ENCODE results near the gene NOM1.

DNA sequence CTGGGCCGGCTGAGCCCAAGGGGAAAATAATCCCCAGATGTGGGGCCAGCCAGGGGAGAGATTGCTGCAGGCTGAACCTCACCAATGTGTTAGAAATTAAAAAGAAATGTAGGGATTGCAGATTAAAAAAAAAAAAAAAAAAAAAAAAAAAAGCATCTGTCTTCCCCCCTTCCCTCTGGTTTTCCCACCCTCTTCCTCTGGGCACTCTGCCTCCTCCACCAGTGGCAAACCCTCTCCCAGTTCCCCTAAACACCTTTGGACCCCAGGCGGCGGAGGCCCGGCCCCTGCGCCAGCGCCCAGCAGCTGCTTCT lies 53.9 kb downstream of the NOM1 start:
- TF ChIP-seq EZH2phosphoT487 (IDR thresholded peaks at IDR 0.05; ENCODE audit: unreplicated experiment) (no peak), EZH2 (IDR thresholded peaks at IDR 0.05; ENCODE audit: low read depth, unreplicated experiment) (no peak), POLR2AphosphoS5 (IDR thresholded peaks at IDR 0.05; ENCODE audit: low read depth) (no peak)
- TF ChIP-seq, protein P1, sequence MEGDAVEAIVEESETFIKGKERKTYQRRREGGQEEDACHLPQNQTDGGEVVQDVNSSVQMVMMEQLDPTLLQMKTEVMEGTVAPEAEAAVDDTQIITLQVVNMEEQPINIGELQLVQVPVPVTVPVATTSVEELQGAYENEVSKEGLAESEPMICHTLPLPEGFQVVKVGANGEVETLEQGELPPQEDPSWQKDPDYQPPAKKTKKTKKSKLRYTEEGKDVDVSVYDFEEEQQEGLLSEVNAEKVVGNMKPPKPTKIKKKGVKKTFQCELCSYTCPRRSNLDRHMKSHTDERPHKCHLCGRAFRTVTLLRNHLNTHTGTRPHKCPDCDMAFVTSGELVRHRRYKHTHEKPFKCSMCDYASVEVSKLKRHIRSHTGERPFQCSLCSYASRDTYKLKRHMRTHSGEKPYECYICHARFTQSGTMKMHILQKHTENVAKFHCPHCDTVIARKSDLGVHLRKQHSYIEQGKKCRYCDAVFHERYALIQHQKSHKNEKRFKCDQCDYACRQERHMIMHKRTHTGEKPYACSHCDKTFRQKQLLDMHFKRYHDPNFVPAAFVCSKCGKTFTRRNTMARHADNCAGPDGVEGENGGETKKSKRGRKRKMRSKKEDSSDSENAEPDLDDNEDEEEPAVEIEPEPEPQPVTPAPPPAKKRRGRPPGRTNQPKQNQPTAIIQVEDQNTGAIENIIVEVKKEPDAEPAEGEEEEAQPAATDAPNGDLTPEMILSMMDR (conservative IDR thresholded peaks at IDR 0.05; ENCODE audit: low read depth in 2 of 2), result no peak

Data from GM23338 (cell line).